GM12878 (cell line): Measurements from ENCODE around the gene GADL1. TPM values are rescaled to one million over a fixed set of nuclear protein-coding genes. Genes with fewer than 3 reads are reported as not detected.

Source experiments
- ATAC-seq: fragments of 200-7000 bp; cut with Tn5 transposase; 3 replicates; pipeline ENCODE4 v1.9.1; 2020; ENCODE audit warnings: mild to moderate bottlenecking, moderate library complexity
- BruUV-seq: library from RNA; stranded (reverse); fragments of 400-500 nt; replicated peaks from 2 replicates; lab custom pipeline; 2021; lab: Mats Ljungman, UMichigan
- CTCF ChIA-PET: fragments of 300-600 bp; sonication (Branson Sonifier 250); formaldehyde crosslinking; extraction: SDS; loops from one replicate; lab custom pipeline; 2021; ENCODE audit warnings: inconsistent platforms; lab: Yijun Ruan, JAX
- POLR2A ChIA-PET: fragments of 350-600 bp; formaldehyde crosslinking; extraction: SDS; loops from one replicate; lab custom pipeline; 2021; ENCODE audit warnings: inconsistent platforms; lab: Charles Lee
- RAD21 ChIA-PET: fragments of 300-600 bp; sonication (Branson Sonifier 250); formaldehyde crosslinking; loops from one replicate; lab custom pipeline; 2023; ENCODE audit warnings: antibody characterized with exemption; ENCODE audit not compliant: unreplicated experiment; lab: Charles Lee
- SMC1A ChIA-PET: fragments of 300-600 bp; sonication (Branson Sonifier 250); formaldehyde crosslinking; loops from one replicate; lab custom pipeline; 2023; ENCODE audit not compliant: unreplicated experiment, uncharacterized antibody; lab: Charles Lee
- DNase-seq: peaks from one replicate; pipeline ENCODE4 v3.0.0-alpha.2; 2011; ENCODE audit warnings: low read depth, low spot score
- FAIRE-seq: peaks from 3 replicates; lab custom pipeline; 2011; peaks lifted over from hg19 to GRCh38; lab: Jason Lieb, UNC
- H2AFZ ChIP-seq: 2 replicates; pipeline ENCODE4 v1.6.0; 2011; ENCODE audit warnings: low read depth, low read length, control low read depth; ENCODE audit not compliant: control insufficient read depth
- H3K27ac ChIP-seq: 2 replicates; pipeline ENCODE4 v1.5.1; 2011; ENCODE audit warnings: control low read depth; ENCODE audit not compliant: control insufficient read depth, insufficient read depth
- H3K27me3 ChIP-seq, 2 experiments: replicated peaks in 1 of 2; 2 replicates each; pipeline versions ENCODE4 v1.6.0 to v1.6.1; 2011; ENCODE audit warnings: low read length in 1 of 2; ENCODE audit not compliant: control insufficient read depth in 2 of 2, insufficient read depth in 2 of 2
- H3K36me3 ChIP-seq, 2 experiments: 2 replicates each; pipeline ENCODE4 v1.5.1; 2011; ENCODE audit warnings: low read length in 1 of 2; ENCODE audit not compliant: control insufficient read depth in 2 of 2, insufficient read depth in 2 of 2
- H3K4me1 ChIP-seq: 2 replicates; pipeline ENCODE4 v1.6.1; 2011; ENCODE audit warnings: mild to moderate bottlenecking, low read length, moderate library complexity, mixed read lengths; ENCODE audit not compliant: control insufficient read depth, insufficient read depth
- H3K4me2 ChIP-seq: 2 replicates; pipeline ENCODE4 v1.6.0; 2011; ENCODE audit warnings: control low read depth; ENCODE audit not compliant: control insufficient read depth, insufficient read depth
- H3K4me3 ChIP-seq: fragments of 200-600 bp; sonication (generic); 2 replicates; pipeline ENCODE4 v1.5.1; 2016
- H3K79me2 ChIP-seq: 2 replicates; pipeline ENCODE4 v1.6.0; 2011; ENCODE audit warnings: low read length; ENCODE audit not compliant: control insufficient read depth, insufficient read depth
- H3K9ac ChIP-seq: 2 replicates; pipeline ENCODE4 v1.8.0; 2011; ENCODE audit warnings: low read length, control low read depth, mixed read lengths; ENCODE audit not compliant: control insufficient read depth, insufficient read depth
- H3K9me3 ChIP-seq: replicated peaks from 3 replicates; pipeline ENCODE4 v1.5.1; 2011; ENCODE audit warnings: mild to moderate bottlenecking, low read length; ENCODE audit not compliant: control insufficient read depth, insufficient read depth
- H4K20me1 ChIP-seq: 2 replicates; pipeline ENCODE4 v1.6.0; 2011; ENCODE audit not compliant: control insufficient read depth, insufficient read depth
- CHD1 ChIP-seq: IDR thresholded peaks from 2 replicates; pipeline ENCODE4 v1.6.1; 2012; ENCODE audit warnings: low read depth, low read length, improper control_type of control experiment
- FOS ChIP-seq: IDR thresholded peaks from 3 replicates; pipeline ENCODE4 v1.6.1; 2011; ENCODE audit warnings: borderline replicate concordance; ENCODE audit not compliant: insufficient read length; ENCODE audit errors: extremely low read depth
- IRF3 ChIP-seq: fragments of 450-650 bp; IDR thresholded peaks from 2 replicates; pipeline ENCODE4 v1.6.1; 2014; ENCODE audit warnings: mild to moderate bottlenecking
- MYB ChIP-seq: fragments of 150-350 bp; IDR thresholded peaks from 2 replicates; pipeline ENCODE4 v1.6.1; 2014; ENCODE audit warnings: mild to moderate bottlenecking, low read depth, low read length, borderline replicate concordance
- NR2C1 ChIP-seq: fragments of 450-650 bp; IDR thresholded peaks from 2 replicates; pipeline ENCODE4 v1.6.1; 2017; ENCODE audit warnings: antibody characterized with exemption, mild to moderate bottlenecking, moderate library complexity
- NRF1 ChIP-seq: conservative IDR thresholded peaks from 2 replicates; pipeline ENCODE4 v1.6.1; 2011; ENCODE audit warnings: mild to moderate bottlenecking, low read depth, low read length, improper control_type of control experiment
- PAX5 ChIP-seq: IDR thresholded peaks from 2 replicates; pipeline ENCODE4 v1.6.1; 2011; ENCODE audit warnings: low read depth, low read length, borderline replicate concordance
- RCOR1 ChIP-seq: conservative IDR thresholded peaks from 2 replicates; pipeline ENCODE4 v1.6.1; 2012; ENCODE audit warnings: low read depth, low read length, improper control_type of control experiment
- SMAD5 ChIP-seq: IDR thresholded peaks from 2 replicates; pipeline ENCODE4 v1.6.1; 2016; ENCODE audit warnings: antibody characterized with exemption, low read depth
- WGBS: methylation state at CpG from one replicate; pipeline ENCODE4 v1.1.6; 2016; ENCODE audit warnings: low lambda C conversion rate; ENCODE audit not compliant: insufficient replicate concordance, insufficient coverage; ENCODE audit errors: missing lambda C conversion rate; 5-methylcytosine and 5-hydroxymethylcytosine counted together
- in situ Hi-C: fragments of 300-500 bp; cut with MboI; formaldehyde crosslinking; loops from 9 replicates; pipeline ENCODE4 v1.14.3; 2018; ENCODE audit warnings: mixed read lengths
- intact Hi-C: fragments of 100-400 bp; cut with micrococcal nuclease; formaldehyde crosslinking; loops from one replicate; pipeline ENCODE4 v1.14.2; 2022; ENCODE audit not compliant: unreplicated experiment
- polyA plus RNA-seq, 11 experiments: library from polyadenylated mRNA; depleted of rRNA in 4 of 11; unstranded in 6 of 11; stranded (reverse) in 5 of 11; fragments of >200 nt; fragmentation: Nextera tagmentation in 4 of 11; fragmentation: Illumina TruSeq in 1 of 11; extraction: Ambion mirVana in 4 of 11; extraction: Trizol in 1 of 11; gene quantifications; 1 replicate in 1 of 11; 2 replicates in 10 of 11; pipeline versions ENCODE4 v1.2.1 to v1.2.3, GENCODE V29; 2011 to 2016; ENCODE audit warnings: inconsistent platforms in 2 of 11, missing spikeins in 2 of 11, low read depth in 1 of 11
- total RNA-seq, 4 experiments: library from RNA; depleted of rRNA in 3 of 4; stranded (reverse); fragments of >200 nt in 3 of 4; fragmentation: Illumina TruSeq in 1 of 4; extraction: Trizol in 1 of 4; gene quantifications; 2 replicates each; pipeline versions ENCODE4 v1.2.1 to v1.2.3, GENCODE V29; 2013 to 2021

The GADL1 gene
- total and polyA plus RNA-seq, 10 of the 15 experiments (the other 5 are each of a cell fraction or from before 2014, with no cell fraction given): 0.04 TPM; not detected in 9

GRCh38 chr3:30741889-30742288 is 152.6 kb downstream of the GADL1 start:
- H3K9ac ChIP-seq: no peak overlapping the region
- FAIRE-seq (peak; percentile 41), ATAC-seq (no peak), DNase-seq (no peak)
- no peaks in the 10 kb centered on the region for H3K4me1 ChIP-seq
- H3K9me3 ChIP-seq: no peaks in the 10 kb centered on the region
- SMC1A ChIA-PET: no interaction called here
- no TSS peak for BruUV-seq
- no peaks in the 10 kb centered on the region for H3K27me3 ChIP-seq
- no peak for TF ChIP-seq MYB
- no peak for TF ChIP-seq SMAD5
- TF ChIP-seq CHD1: no peak
- no peak for TF ChIP-seq RCOR1
- TF ChIP-seq IRF3: no peak
- TF ChIP-seq PAX5: no peak
- TF ChIP-seq NR2C1: no peak
- no peak for TF ChIP-seq FOS
- no peak for TF ChIP-seq NRF1
- no peak overlapping the region for H3K27ac ChIP-seq
- no peaks in the 10 kb centered on the region for H3K79me2 ChIP-seq
- intact Hi-C loops: no loop called here
- no peak overlapping the region for H2AFZ ChIP-seq
- no peaks in the 10 kb centered on the region; the same call in 1 of the 2 replicates for H4K20me1 ChIP-seq
- RAD21 ChIA-PET: interaction anchor here (0.9 kb wide), 1 partner anchor 133 kb away, joined by 3 read pairs; no protein-coding TSS in a partner anchor
- POLR2A ChIA-PET: no interaction called here
- H3K36me3 ChIP-seq: no peaks in the 10 kb centered on the region
- in situ Hi-C loops: no loop called here
- 10% methylated on average over 2 of the region's 2 CpGs for WGBS
- no peak overlapping the region for H3K4me2 ChIP-seq
- CTCF ChIA-PET: interaction anchor here (1.2 kb wide), 1 partner anchor 10 kb away, joined by 3 read pairs; no protein-coding TSS in a partner anchor
- H3K4me3 ChIP-seq: no peak overlapping the region
